ENCODE results near the gene SLC26A9.
"Not testable (repeated sequence)": the region's sequence is repeated elsewhere in the genome, so short reads cannot be mapped to it uniquely, and the experiment has no call there.

Gene SLC26A9

DNA sequence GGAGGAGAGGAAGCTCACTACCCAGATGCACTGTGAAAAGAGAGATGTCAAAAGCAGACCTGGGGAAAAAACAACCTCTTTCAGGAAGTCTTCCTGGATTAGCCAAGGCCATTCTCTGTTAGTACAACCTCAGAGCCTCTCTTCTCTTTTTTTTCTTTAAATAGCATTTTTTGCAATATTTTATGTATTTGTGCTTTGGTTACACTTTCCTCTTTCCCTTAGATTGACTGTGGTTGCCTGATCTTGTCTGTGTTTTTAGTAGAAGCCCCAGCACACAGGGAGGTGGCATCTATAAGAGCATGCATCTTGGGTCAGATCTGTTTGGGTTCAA, 18.8 kb downstream of the SLC26A9 start:
- no peak for DNase-seq

GRCh38 chr1:205923651-205924459, 19.4 kb downstream of the SLC26A9 start:
- no peak for DNase-seq

DNA sequence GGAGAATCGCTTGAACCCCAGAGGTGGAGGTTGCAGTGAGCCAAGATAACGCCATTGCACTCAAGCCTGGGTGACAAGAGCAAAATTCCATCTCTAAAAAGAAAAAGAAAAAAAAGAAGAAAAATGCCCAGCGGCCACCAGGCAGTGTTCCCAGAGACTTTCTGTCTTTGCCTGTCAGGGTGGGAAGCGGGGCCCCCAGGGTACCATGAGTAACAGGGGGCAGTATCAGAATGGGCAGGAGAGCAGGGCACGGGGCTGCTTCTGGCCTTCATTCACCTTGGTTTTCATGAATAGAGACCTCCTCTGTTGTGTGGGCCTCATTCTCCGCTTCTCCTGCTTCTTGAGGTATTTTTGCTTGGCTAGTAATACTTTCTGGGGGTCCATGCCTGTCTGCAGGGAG, 20.4 kb downstream of the SLC26A9 start:
- DNase-seq = no peak

DNA sequence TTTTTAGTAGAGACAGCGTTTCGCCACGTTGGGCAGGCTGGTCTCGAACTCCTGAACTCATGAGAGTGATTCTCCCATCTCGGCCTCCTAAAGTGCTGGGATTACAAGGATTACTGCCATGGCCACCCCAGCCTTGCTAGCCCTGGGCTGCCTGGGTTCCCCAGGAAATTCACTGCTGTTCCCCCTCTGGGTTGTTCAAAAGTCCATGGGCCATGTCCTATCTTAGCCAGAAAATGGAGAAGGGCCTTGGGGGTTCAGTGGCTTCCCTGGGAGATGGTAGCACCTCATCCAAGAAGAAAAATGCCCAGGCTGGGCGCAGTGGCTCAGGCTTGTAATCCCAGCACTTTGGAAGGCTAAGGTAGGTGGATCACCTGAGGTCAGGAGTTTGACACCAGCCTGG, 20.9 kb downstream of the SLC26A9 start:
- DNase-seq = no peak

GRCh38 chr1:205921570-205921909, 21.7 kb downstream of the SLC26A9 start:
- no peak for DNase-seq

DNA sequence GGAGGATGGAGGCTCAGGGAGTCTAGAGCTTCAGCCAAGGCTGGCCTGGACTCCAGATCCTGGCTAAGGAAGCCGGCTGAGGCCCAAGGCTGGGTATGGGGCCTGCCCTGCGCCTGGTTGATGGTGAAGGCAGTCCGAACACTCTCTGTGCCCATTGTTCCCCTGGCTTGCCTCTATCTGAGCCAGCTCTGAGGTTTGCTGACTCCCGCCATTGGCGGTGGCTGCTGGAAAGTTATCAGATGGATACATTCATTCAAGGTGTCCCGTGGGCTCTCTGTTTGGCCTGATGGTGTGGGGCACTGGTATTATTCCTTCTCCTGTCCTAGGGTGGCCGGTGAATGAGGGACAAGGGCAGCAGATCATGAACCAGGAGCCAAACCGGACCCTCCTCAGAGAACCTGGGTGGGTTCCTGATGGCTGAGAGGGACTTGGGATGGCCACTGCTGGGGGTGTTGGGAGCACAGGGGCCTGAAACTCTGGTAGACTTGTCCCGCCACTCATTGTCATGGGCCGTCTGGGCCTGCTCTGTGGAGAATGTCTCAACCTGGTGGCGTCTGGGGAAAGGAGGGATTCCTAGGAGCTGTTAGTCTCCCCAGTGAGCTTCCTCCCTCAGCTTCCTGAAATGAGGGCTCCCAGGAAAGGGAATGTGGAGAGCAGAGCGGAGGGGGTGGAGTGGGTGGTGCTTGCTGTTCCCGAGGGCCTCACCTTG, 22.2 kb downstream of the SLC26A9 start:
- DNase-seq = no peak

GRCh38 chr1:205920159-205920558, 23.1 kb downstream of the SLC26A9 start:
- peak; percentile 48 for DNase-seq

- peak; percentile 90 for DNase-seq
Measured at GRCh38 chr1:205918955-205919746, 24.1 kb downstream of the SLC26A9 start.

- DNase-seq = no peak
Measured at GRCh38 chr1:205917466-205918238, 25.6 kb downstream of the SLC26A9 start.

- no peak for DNase-seq
Measured at GRCh38 chr1:205916541-205916940, 26.7 kb downstream of the SLC26A9 start.

GRCh38 chr1:205915354-205915990, 27.8 kb downstream of the SLC26A9 start:
- no peak for DNase-seq

DNA sequence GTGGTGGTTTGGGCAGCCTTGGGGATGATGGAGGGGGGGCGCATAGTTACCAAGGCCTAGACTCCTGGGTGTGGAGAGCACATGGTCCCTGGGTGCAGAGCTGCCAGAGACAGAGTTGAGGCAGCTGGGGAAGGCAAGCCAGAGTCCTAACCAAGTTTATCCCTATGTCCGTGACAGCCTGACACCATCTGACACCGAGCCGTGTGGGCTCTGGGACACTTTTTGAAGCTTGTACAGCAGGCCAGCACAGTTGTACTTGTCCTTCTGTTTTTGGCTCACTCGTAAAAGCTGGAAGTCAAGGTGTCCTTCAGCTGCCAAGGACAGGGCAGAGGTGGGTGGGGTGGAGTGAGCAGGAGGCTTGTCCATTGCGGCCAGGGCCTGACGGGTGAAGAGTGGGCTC, 28.5 kb downstream of the SLC26A9 start:
- DNase-seq = no peak

GRCh38 chr1:205914155-205914507, 29.1 kb downstream of the SLC26A9 start:
- no peak for DNase-seq

- peak; percentile 29 for DNase-seq
Measured at GRCh38 chr1:205913451-205914154, 29.7 kb downstream of the SLC26A9 start.

DNA sequence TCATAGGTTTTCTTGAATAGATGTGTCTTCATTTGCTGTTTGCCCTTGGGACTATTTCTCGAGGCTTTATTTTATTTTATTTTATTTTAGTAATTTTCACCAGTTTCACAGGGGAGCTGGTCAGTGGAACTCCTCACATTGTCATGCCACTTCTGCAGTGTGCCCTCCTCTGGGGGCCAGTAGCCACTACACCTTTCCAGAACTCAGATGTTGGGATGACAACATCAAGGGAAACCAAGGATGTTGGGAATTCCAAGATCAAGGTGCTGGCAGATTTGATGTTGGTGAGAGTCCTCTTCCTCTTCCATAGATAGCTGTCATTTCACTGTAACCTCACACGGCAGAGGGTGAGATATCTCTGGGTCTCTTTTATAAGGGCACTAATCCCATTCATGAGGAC, 35.5 kb downstream of the SLC26A9 start:
- no peak for DNase-seq

- DNase-seq = not testable (repeated sequence)
Measured at GRCh38 chr1:205905095-205905494, 38.2 kb downstream of the SLC26A9 start.

DNA sequence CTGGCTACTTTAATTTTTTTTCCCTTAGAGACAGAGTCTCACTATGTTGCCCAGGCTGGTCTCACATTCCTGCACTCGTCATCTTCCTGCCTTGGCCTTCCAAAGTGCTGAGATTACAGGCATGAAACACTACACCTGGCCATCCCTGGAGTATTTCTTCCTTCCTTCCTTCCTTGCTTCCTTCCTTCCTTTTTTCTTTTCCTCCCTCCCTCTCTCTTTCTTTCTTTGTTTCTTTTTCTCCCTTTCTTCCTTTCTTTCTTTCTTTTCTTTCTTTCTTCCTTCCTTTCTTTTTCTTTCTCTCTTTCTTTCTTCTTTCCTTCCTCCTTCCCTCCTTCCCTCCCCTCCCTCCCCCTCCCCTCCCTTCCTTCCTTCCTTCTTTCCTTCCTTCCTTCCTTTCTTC, 46.9 kb downstream of the SLC26A9 start:
- no peak for DNase-seq

- not testable (repeated sequence) for DNase-seq
Measured at GRCh38 chr1:205894119-205894518, 49.1 kb downstream of the SLC26A9 start.

DNA sequence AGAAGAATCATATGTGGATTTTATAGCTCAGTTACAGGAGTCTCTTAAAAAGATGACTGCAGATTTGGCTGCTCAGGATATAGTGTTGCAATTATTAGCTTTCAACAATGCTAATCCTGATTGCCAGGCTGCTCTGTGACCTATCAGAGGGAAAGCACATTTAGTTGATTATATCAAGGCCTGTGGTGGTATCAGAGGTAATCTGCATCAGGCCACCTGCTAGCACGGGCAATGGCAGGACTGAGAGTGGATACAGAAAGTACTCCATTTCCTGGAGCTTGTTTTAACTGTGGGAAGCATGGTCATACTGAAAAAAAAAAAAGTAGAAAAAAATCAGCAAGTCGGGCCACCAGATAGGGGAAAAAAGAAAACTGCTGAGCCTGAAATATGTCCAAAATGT, 51.1 kb downstream of the SLC26A9 start:
- DNase-seq = not testable (repeated sequence)

DNA sequence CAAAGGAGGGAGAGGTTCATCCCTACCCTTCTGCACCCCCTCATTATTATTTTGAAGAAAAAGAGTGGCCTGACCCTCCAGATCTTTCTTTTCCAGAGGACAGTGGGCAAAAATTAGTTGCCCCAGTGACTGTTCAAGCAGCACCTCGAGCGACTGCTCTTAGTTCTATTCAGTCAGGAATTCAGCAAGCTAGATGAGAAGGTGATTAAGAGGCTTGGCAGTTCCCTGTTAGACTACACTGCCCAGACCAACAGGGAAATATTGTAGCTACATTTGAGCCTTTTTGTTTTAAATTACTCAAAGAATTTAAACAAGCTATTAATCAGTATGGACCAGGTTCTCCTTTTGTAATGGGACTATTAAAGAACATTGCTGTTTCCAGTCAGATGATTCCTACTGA, 51.8 kb downstream of the SLC26A9 start:
- DNase-seq = not testable (repeated sequence)

GRCh38 chr1:205890631-205891030, 52.6 kb downstream of the SLC26A9 start:
- not testable (repeated sequence) for DNase-seq

DNA sequence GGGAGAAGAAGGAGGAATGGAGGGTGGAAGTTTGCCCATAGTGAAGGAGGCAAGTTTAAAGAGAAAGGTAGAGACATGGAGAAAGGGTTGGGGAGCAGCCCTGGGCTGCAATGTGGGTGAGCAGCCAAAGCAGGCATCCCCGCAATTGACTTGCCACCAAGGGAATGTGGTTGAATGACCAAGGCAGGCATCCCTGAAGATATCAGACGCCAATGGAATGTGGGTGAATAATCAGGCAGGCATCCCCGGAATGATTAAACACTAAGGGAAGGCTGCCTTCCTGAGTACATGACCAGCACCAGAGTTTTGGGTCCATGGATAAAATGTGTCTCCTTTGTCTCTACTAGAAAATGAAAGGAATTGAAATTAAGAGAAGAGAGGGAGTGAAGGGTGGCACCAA, 53.5 kb downstream of the SLC26A9 start:
- not testable (repeated sequence) for DNase-seq
